NB4 (cell line): ENCODE results near the gene ADAMTSL1.

Source experiments
- DNase-seq: peaks from one replicate; pipeline ENCODE4 v3.0.0; 2010; ENCODE audit warnings: low read depth
- H3K4me3 ChIP-seq: one replicate; pipeline ENCODE4 v1.5.1; 2011; ENCODE audit warnings: mild to moderate bottlenecking, low read depth, low read length, moderate library complexity
- CTCF ChIP-seq: IDR thresholded peaks from one replicate; pipeline ENCODE4 v1.5.1; 2012; ENCODE audit warnings: low read depth, low read length
- MAX ChIP-seq: IDR thresholded peaks from 2 replicates; pipeline ENCODE4 v1.6.1; 2011; ENCODE audit warnings: low read depth, low read length
- MYC ChIP-seq: IDR thresholded peaks from 2 replicates; pipeline ENCODE4 v1.6.1; 2011; ENCODE audit warnings: low read depth, low read length
- POLR2A ChIP-seq: IDR thresholded peaks from 2 replicates; pipeline ENCODE4 v1.6.1; 2011; ENCODE audit warnings: mild to moderate bottlenecking; ENCODE audit not compliant: insufficient read length; ENCODE audit errors: extremely low read depth

ADAMTSL1 gene

GRCh38 chr9:18437315-18438201 lies 36.4 kb upstream of the ADAMTSL1 start:
- no peak for DNase-seq
- TF ChIP-seq CTCF (no peak), MYC (no peak), MAX (no peak), POLR2A (no peak)
- no peak overlapping the region for H3K4me3 ChIP-seq

- TF ChIP-seq MYC: no peak
- no peak for TF ChIP-seq CTCF
- TF ChIP-seq MAX: no peak
- TF ChIP-seq POLR2A: no peak
- H3K4me3 ChIP-seq: no peak overlapping the region
- DNase-seq: no peak
Measured at GRCh38 chr9:18438300-18438925, 35.5 kb upstream of the ADAMTSL1 start.

- TF ChIP-seq MAX: no peak
- TF ChIP-seq MYC: no peak
- no peak for TF ChIP-seq POLR2A
- no peak for TF ChIP-seq CTCF
- H3K4me3 ChIP-seq: no peak overlapping the region
- DNase-seq: no peak
Measured at GRCh38 chr9:18438951-18439350, 35.0 kb upstream of the ADAMTSL1 start.

GRCh38 chr9:18441261-18441660 lies 32.7 kb upstream of the ADAMTSL1 start:
- no peak for DNase-seq
- no peak overlapping the region for H3K4me3 ChIP-seq
- no peak for TF ChIP-seq POLR2A
- no peak for TF ChIP-seq MAX
- TF ChIP-seq MYC: no peak

GRCh38 chr9:18442629-18443491 lies 31.1 kb upstream of the ADAMTSL1 start:
- no peak for TF ChIP-seq MYC
- no peak for TF ChIP-seq MAX
- no peak for TF ChIP-seq POLR2A
- TF ChIP-seq CTCF: peak; percentile 100
- DNase-seq: peak; percentile 85
- H3K4me3 ChIP-seq: no peak overlapping the region
